ENCODE results near the gene HOOK2.

GRCh38 chr19:12766051-12766521, 9.3 kb downstream of the HOOK2 start:
- peak in 10 of 11 experiments; percentile 59 to 96 (median 84) for TF ChIP-seq CTCF (IDR thresholded peaks at IDR 0.05 in 8 of 11, conservative IDR thresholded peaks at IDR 0.05 in 3 of 11)
- peak; percentile 56 to 78 (median 75) for TF ChIP-seq POLR2AphosphoS5 (IDR thresholded peaks at IDR 0.05)

Measured in spleen (tissue), 7 donors.